Measurements from ENCODE around the gene GGACT. TPM values are rescaled to one million over a fixed set of nuclear protein-coding genes. Genes with fewer than 3 reads are reported as not detected.

GGACT gene
- total and polyA plus RNA-seq, 2 experiments from 2014 or later = 0.70 to 5.6 TPM

DNA sequence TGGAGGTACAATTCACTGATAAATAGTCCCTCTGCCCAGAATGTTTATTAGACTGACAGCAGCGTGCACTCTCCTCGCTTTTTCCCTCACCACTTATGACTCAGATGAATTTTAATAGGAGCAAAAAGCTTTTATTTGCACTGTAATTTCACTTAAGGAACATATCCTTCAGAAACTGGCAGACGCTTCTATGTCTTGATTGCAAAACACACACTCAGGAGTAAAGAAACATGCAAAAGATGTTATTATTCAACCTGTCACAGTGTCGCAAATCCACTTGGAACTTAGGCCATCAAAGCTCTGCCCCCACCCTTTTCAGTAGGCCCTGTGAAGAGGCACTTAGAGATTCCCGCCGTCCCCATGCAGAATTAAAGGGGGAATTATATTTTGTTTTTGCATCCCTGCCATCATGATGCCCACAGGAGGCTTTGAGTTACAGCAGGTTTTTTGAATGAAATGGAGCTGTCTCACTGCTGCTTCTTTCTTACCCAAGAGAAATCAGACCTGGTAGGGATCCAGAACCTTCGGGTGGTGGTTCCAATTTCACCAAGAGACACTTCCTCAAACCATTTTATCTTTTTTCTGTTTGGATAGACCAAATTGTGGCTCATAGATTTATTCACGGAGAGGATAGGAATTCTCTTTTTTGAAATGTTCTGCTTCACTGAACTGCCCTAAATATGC, 74.5 kb downstream of the GGACT start:
- H3K36me3 ChIP-seq (replicated peaks; ENCODE audit: insufficient read depth, low read depth) = no peaks in the 10 kb centered on the region
- no peaks in the 10 kb centered on the region for H3K79me2 ChIP-seq
- no peak for DNase-seq (ENCODE audit: low spot score)
- no peak overlapping the region for H3K4me3 ChIP-seq
- H3K4me1 ChIP-seq (ENCODE audit: insufficient read depth) = peaks cover 9% of the 10 kb centered on the region
- H2AFZ ChIP-seq = no peak overlapping the region
- TF ChIP-seq EZH2 (IDR thresholded peaks at IDR 0.05; ENCODE audit: borderline replicate concordance) = no peak
- no peak for TF ChIP-seq CTCF (IDR thresholded peaks at IDR 0.05; ENCODE audit: poor library complexity)
- TF ChIP-seq EZH2phosphoT487 (IDR thresholded peaks at IDR 0.05; ENCODE audit: low read depth, severe bottlenecking, unreplicated experiment) = no peak
- H3K27me3 ChIP-seq = no peaks in the 10 kb centered on the region
- no peaks in the 10 kb centered on the region for H3K9me2 ChIP-seq (replicated peaks; ENCODE audit: insufficient read depth)
- 76% methylated on average over 8 of the region's 8 CpGs for WGBS (ENCODE audit: low lambda C conversion rate, missing lambda C conversion rate)
- no peaks in the 10 kb centered on the region for H4K20me1 ChIP-seq (ENCODE audit: insufficient read depth, poor library complexity, severe bottlenecking)
- no peaks in the 10 kb centered on the region for H3K9me3 ChIP-seq (ENCODE audit: low read depth)
- H3K4me2 ChIP-seq = no peak overlapping the region
- H3K27ac ChIP-seq = no peak overlapping the region

- H4K20me1 ChIP-seq (ENCODE audit: insufficient read depth, poor library complexity, severe bottlenecking) = no peaks in the 10 kb centered on the region
- 69% methylated on average over 3 of the region's 3 CpGs for WGBS (ENCODE audit: low lambda C conversion rate, missing lambda C conversion rate)
- H3K4me2 ChIP-seq = no peak overlapping the region
- no peaks in the 10 kb centered on the region for H3K79me2 ChIP-seq
- H3K9me3 ChIP-seq (ENCODE audit: low read depth) = no peaks in the 10 kb centered on the region
- DNase-seq (ENCODE audit: low spot score) = no peak
- TF ChIP-seq EZH2phosphoT487 (IDR thresholded peaks at IDR 0.05; ENCODE audit: low read depth, severe bottlenecking, unreplicated experiment) (no peak), EZH2 (IDR thresholded peaks at IDR 0.05; ENCODE audit: borderline replicate concordance) (no peak), CTCF (IDR thresholded peaks at IDR 0.05; ENCODE audit: poor library complexity) (no peak)
- no peak overlapping the region for H3K27ac ChIP-seq
- peaks cover 9% of the 10 kb centered on the region for H3K4me1 ChIP-seq (ENCODE audit: insufficient read depth)
- no peaks in the 10 kb centered on the region for H3K9me2 ChIP-seq (replicated peaks; ENCODE audit: insufficient read depth)
- H3K27me3 ChIP-seq = no peaks in the 10 kb centered on the region
- no peaks in the 10 kb centered on the region for H3K36me3 ChIP-seq (replicated peaks; ENCODE audit: insufficient read depth, low read depth)
- no peak overlapping the region for H2AFZ ChIP-seq
- H3K4me3 ChIP-seq = no peak overlapping the region
Observed at GRCh38 chr13:100513171-100513570, 75.4 kb downstream of the GGACT start.

GRCh38 chr13:100512422-100512821, 76.2 kb downstream of the GGACT start:
- no peak for DNase-seq (ENCODE audit: low spot score)
- Histone ChIP-seq H3K9me2 (replicated peaks; ENCODE audit: insufficient read depth) (no peaks in the 10 kb centered on the region), H4K20me1 (ENCODE audit: insufficient read depth, poor library complexity, severe bottlenecking) (no peaks in the 10 kb centered on the region), H3K4me1 (ENCODE audit: insufficient read depth) (peaks cover 1% of the 10 kb centered on the region), H3K9me3 (ENCODE audit: low read depth) (no peaks in the 10 kb centered on the region), H3K36me3 (replicated peaks; ENCODE audit: insufficient read depth, low read depth) (no peaks in the 10 kb centered on the region), H3K27ac (no peak overlapping the region), H3K27me3 (no peaks in the 10 kb centered on the region), H3K4me3 (no peak overlapping the region), H2AFZ (no peak overlapping the region), H3K4me2 (no peak overlapping the region), H3K79me2 (no peaks in the 10 kb centered on the region)
- TF ChIP-seq EZH2 (IDR thresholded peaks at IDR 0.05; ENCODE audit: borderline replicate concordance) (no peak), CTCF (IDR thresholded peaks at IDR 0.05; ENCODE audit: poor library complexity) (no peak), EZH2phosphoT487 (IDR thresholded peaks at IDR 0.05; ENCODE audit: low read depth, severe bottlenecking, unreplicated experiment) (no peak)
- 94% methylated on average over 9 of the region's 9 CpGs for WGBS (ENCODE audit: low lambda C conversion rate, missing lambda C conversion rate)

All from hepatocyte (in vitro differentiated cells).